A673 (cell line): ENCODE results near the gene SERTM2. TPM values are rescaled to one million over a fixed set of nuclear protein-coding genes. Genes with fewer than 3 reads are reported as not detected.

Experiments used
- BruUV-seq: library from RNA; stranded (reverse); fragments of 400-500 nt; replicated peaks from 2 replicates; lab custom pipeline; 2021; lab: Mats Ljungman, UMichigan
- CTCF ChIA-PET: fragments of 300-600 bp; sonication (Branson Sonifier 250); formaldehyde crosslinking; loops from one replicate; lab custom pipeline; 2022; ENCODE audit warnings: antibody characterized with exemption; lab: Charles Lee
- POLR2A ChIA-PET: fragments of 300-600 bp; sonication (Branson Sonifier 250); formaldehyde crosslinking; loops from one replicate; lab custom pipeline; 2022; ENCODE audit warnings: antibody characterized with exemption; ENCODE audit not compliant: low non-redundant PET; lab: Charles Lee
- DNase-seq: peaks from one replicate; pipeline ENCODE4 v3.0.0-alpha.2; 2015; ENCODE audit warnings: low spot score
- H3K27ac ChIP-seq: fragments of 200-600 bp; sonication (generic); 2 replicates; pipeline ENCODE4 v1.5.1; 2016; ENCODE audit warnings: mixed run types, low read depth, mild to moderate bottlenecking, mixed read lengths, antibody characterized with exemption, low read length; ENCODE audit not compliant: poor library complexity, severe bottlenecking
- H3K27me3 ChIP-seq: fragments of 200-600 bp; sonication (generic); replicated peaks from 2 replicates; pipeline ENCODE4 v1.6.1; 2017; ENCODE audit warnings: mixed run types, low read depth, mild to moderate bottlenecking, mixed read lengths, antibody characterized with exemption, low read length; ENCODE audit not compliant: insufficient read depth, poor library complexity
- H3K36me3 ChIP-seq: fragments of 200-600 bp; sonication (generic); 2 replicates; pipeline ENCODE4 v1.6.1; 2016; ENCODE audit warnings: mixed run types, mild to moderate bottlenecking, mixed read lengths, antibody characterized with exemption, low read length; ENCODE audit not compliant: insufficient read depth, poor library complexity, severe bottlenecking
- H3K4me1 ChIP-seq: fragments of 200-600 bp; sonication (generic); 2 replicates; pipeline ENCODE4 v1.6.1; 2017; ENCODE audit warnings: mixed run types, mild to moderate bottlenecking, mixed read lengths, antibody characterized with exemption, low read length; ENCODE audit not compliant: insufficient read depth, poor library complexity, severe bottlenecking
- H3K4me3 ChIP-seq: fragments of 200-600 bp; sonication (generic); 2 replicates; pipeline ENCODE4 v1.5.1; 2016; ENCODE audit warnings: low read depth, mixed run types, mild to moderate bottlenecking, mixed read lengths, low read length; ENCODE audit not compliant: poor library complexity, severe bottlenecking
- H3K9me3 ChIP-seq: fragments of 200-600 bp; sonication (generic); 2 replicates; pipeline ENCODE4 v1.6.1; 2016; ENCODE audit warnings: mixed run types, low read depth, mild to moderate bottlenecking, mixed read lengths, antibody characterized with exemption, low read length; ENCODE audit not compliant: poor library complexity, severe bottlenecking
- EZH2 ChIP-seq: fragments of 200-600 bp; sonication (generic); IDR thresholded peaks from 2 replicates; pipeline ENCODE4 v1.6.1; 2017; ENCODE audit warnings: borderline replicate concordance, low read depth, mild to moderate bottlenecking, mixed read lengths, antibody characterized with exemption, low read length; ENCODE audit not compliant: poor library complexity, severe bottlenecking
- intact Hi-C: fragments of 100-400 bp; cut with micrococcal nuclease; formaldehyde crosslinking; loops from one replicate; pipeline ENCODE4 v1.10.0; 2022; ENCODE audit not compliant: unreplicated experiment
- total RNA-seq: library from RNA; stranded (reverse); gene quantifications from 2 replicates; pipeline ENCODE4 v1.2.3, GENCODE V29; 2021
- TF ChIP-seq, protein P1 (sequence below): fragments of 300-800, 200-600 bp; sonication (generic); conservative IDR thresholded peaks from 2 replicates; pipeline ENCODE4 v1.5.1; 2017; ENCODE audit warnings: low read depth, mild to moderate bottlenecking, antibody characterized with exemption, low read length, moderate library complexity, mixed read lengths

The SERTM2 gene
- total RNA-seq, 1 experiment from 2014 or later = not detected

- no peak for DNase-seq
- H3K4me1 ChIP-seq = no peaks in the 10 kb centered on the region
- POLR2A ChIA-PET = no interaction called here
- no TSS peak for BruUV-seq
- H3K27me3 ChIP-seq = peaks cover 5% of the 10 kb centered on the region
- intact Hi-C loops = no loop called here
- CTCF ChIA-PET = no interaction called here
- TF ChIP-seq EZH2 = no peak
- TF ChIP-seq, protein P1, sequence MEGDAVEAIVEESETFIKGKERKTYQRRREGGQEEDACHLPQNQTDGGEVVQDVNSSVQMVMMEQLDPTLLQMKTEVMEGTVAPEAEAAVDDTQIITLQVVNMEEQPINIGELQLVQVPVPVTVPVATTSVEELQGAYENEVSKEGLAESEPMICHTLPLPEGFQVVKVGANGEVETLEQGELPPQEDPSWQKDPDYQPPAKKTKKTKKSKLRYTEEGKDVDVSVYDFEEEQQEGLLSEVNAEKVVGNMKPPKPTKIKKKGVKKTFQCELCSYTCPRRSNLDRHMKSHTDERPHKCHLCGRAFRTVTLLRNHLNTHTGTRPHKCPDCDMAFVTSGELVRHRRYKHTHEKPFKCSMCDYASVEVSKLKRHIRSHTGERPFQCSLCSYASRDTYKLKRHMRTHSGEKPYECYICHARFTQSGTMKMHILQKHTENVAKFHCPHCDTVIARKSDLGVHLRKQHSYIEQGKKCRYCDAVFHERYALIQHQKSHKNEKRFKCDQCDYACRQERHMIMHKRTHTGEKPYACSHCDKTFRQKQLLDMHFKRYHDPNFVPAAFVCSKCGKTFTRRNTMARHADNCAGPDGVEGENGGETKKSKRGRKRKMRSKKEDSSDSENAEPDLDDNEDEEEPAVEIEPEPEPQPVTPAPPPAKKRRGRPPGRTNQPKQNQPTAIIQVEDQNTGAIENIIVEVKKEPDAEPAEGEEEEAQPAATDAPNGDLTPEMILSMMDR = no peak
- H3K9me3 ChIP-seq = no peaks in the 10 kb centered on the region
- H3K4me3 ChIP-seq = no peak overlapping the region
- H3K36me3 ChIP-seq = no peaks in the 10 kb centered on the region
- no peak overlapping the region for H3K27ac ChIP-seq
Measured at GRCh38 chrX:111505783-111506182, 5.7 kb upstream of the SERTM2 start.

GRCh38 chrX:111506826-111507225 lies 4.6 kb upstream of the SERTM2 start:
- no TSS peak for BruUV-seq
- POLR2A ChIA-PET = no interaction called here
- CTCF ChIA-PET = no interaction called here
- H3K4me1 ChIP-seq = no peaks in the 10 kb centered on the region
- H3K27me3 ChIP-seq = peaks cover 5% of the 10 kb centered on the region
- H3K27ac ChIP-seq = no peak overlapping the region
- no peak for TF ChIP-seq EZH2
- TF ChIP-seq, protein P1 = no peak
- no peak overlapping the region for H3K4me3 ChIP-seq
- no peaks in the 10 kb centered on the region for H3K36me3 ChIP-seq
- intact Hi-C loops = no loop called here
- no peak for DNase-seq
- no peaks in the 10 kb centered on the region for H3K9me3 ChIP-seq

GRCh38 chrX:111507933-111508332 lies 3.5 kb upstream of the SERTM2 start:
- no TSS peak for BruUV-seq

More at GRCh38 chrX:111507933-111508332, 3.5 kb upstream of the SERTM2 start:
- ChIA-PET CTCF (no interaction called here), POLR2A (no interaction called here)
- Histone ChIP-seq H3K36me3 (no peaks in the 10 kb centered on the region), H3K27me3 (peaks cover 12% of the 10 kb centered on the region), H3K4me3 (no peak overlapping the region), H3K27ac (no peak overlapping the region), H3K9me3 (no peaks in the 10 kb centered on the region), H3K4me1 (no peaks in the 10 kb centered on the region)
- no peak for TF ChIP-seq EZH2
- TF ChIP-seq, protein P1 = no peak
- DNase-seq = no peak
- intact Hi-C loops = no loop called here
